ENCODE measurements around the gene GNG5.

Gene GNG5

DNA sequence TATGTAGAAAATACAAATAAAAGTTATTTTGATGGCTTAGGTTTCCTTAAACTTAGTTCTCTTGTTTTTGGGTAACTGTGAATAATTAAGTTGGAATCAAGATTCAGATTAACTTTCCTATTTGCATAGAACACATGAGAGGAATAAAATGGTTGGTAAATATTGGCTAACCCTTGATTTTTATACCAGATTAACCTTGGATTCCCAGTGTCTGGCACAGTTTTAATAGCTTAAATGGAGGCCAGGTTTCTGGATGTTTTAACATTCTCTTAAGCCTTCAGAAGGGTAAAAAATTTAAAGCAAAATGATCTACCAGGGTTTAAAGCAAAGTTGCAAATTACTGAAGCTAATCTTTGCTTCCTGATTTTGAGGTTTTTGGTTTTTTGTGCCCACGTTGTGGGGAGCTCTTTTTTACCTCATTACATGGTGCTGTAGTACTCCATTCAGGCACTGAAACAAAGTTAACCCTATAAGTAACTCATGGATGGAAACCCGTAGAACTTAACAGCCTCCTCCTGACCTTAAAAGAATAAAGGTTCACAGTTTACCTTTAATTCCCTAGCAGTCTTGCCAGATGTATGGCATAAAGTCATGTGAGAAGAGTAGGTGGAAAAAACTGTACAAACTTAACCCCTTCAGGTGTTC, 8.6 kb downstream of the GNG5 start:
- Histone ChIP-seq H3K36me3 (replicated peaks; ENCODE audit: low read depth, low read length) (peaks cover 25% of the 10 kb centered on the region), H3K27ac (ENCODE audit: low read length) (no peak overlapping the region)
- TF ChIP-seq, protein P1, sequence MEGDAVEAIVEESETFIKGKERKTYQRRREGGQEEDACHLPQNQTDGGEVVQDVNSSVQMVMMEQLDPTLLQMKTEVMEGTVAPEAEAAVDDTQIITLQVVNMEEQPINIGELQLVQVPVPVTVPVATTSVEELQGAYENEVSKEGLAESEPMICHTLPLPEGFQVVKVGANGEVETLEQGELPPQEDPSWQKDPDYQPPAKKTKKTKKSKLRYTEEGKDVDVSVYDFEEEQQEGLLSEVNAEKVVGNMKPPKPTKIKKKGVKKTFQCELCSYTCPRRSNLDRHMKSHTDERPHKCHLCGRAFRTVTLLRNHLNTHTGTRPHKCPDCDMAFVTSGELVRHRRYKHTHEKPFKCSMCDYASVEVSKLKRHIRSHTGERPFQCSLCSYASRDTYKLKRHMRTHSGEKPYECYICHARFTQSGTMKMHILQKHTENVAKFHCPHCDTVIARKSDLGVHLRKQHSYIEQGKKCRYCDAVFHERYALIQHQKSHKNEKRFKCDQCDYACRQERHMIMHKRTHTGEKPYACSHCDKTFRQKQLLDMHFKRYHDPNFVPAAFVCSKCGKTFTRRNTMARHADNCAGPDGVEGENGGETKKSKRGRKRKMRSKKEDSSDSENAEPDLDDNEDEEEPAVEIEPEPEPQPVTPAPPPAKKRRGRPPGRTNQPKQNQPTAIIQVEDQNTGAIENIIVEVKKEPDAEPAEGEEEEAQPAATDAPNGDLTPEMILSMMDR (IDR thresholded peaks at IDR 0.05; ENCODE audit: low read depth, low read length) = no peak
- no peak for TF ChIP-seq EZH2phosphoT487 (IDR thresholded peaks at IDR 0.05; ENCODE audit: low read depth)

GRCh38 chr1:84496498-84496897, 9.9 kb downstream of the GNG5 start:
- H2AFZ ChIP-seq (ENCODE audit: low read depth, low read length) = no peak overlapping the region
- H3K9me3 ChIP-seq (ENCODE audit: insufficient read depth, low read length) = no peaks in the 10 kb centered on the region
- no peak overlapping the region for H3K9ac ChIP-seq (ENCODE audit: low read length)
- H3K4me1 ChIP-seq (ENCODE audit: low read length) = no peaks in the 10 kb centered on the region
- H4K20me1 ChIP-seq (ENCODE audit: insufficient read depth, low read length) = no peaks in the 10 kb centered on the region
- H3K27ac ChIP-seq (ENCODE audit: low read length) = no peak overlapping the region
- no peak overlapping the region for H3K4me2 ChIP-seq (ENCODE audit: low read length)
- peaks cover 26% of the 10 kb centered on the region for H3K36me3 ChIP-seq (replicated peaks; ENCODE audit: low read depth, low read length)
- no peaks in the 10 kb centered on the region for H3K79me2 ChIP-seq (ENCODE audit: low read length)
- H3K27me3 ChIP-seq (ENCODE audit: low read depth, low read length) = no peaks in the 10 kb centered on the region
- no peak for TF ChIP-seq EZH2phosphoT487 (IDR thresholded peaks at IDR 0.05; ENCODE audit: low read depth)
- TF ChIP-seq, protein P1 (IDR thresholded peaks at IDR 0.05; ENCODE audit: low read depth, low read length) = no peak
- no peak overlapping the region for H3K4me3 ChIP-seq (ENCODE audit: low read length)

More for the DNA sequence above, 8.6 kb downstream of the GNG5 start:
- H3K79me2 ChIP-seq (ENCODE audit: low read length) = peaks cover 7% of the 10 kb centered on the region
- no peak overlapping the region for H2AFZ ChIP-seq (ENCODE audit: low read depth, low read length)
- no peak overlapping the region for H3K4me3 ChIP-seq (ENCODE audit: low read length)
- H3K4me1 ChIP-seq (ENCODE audit: low read length) = no peaks in the 10 kb centered on the region
- no peak overlapping the region for H3K4me2 ChIP-seq (ENCODE audit: low read length)
- H3K9me3 ChIP-seq (ENCODE audit: insufficient read depth, low read length) = no peaks in the 10 kb centered on the region
- peaks cover 4% of the 10 kb centered on the region for H4K20me1 ChIP-seq (ENCODE audit: insufficient read depth, low read length)
- H3K9ac ChIP-seq (ENCODE audit: low read length) = no peak overlapping the region
- no peaks in the 10 kb centered on the region for H3K27me3 ChIP-seq (ENCODE audit: low read depth, low read length)

- Histone ChIP-seq H3K27me3 (ENCODE audit: low read depth, low read length) (no peaks in the 10 kb centered on the region), H3K79me2 (ENCODE audit: low read length) (no peaks in the 10 kb centered on the region), H3K9me3 (ENCODE audit: insufficient read depth, low read length) (no peaks in the 10 kb centered on the region), H3K36me3 (replicated peaks; ENCODE audit: low read depth, low read length) (peaks cover 28% of the 10 kb centered on the region), H3K4me1 (ENCODE audit: low read length) (no peaks in the 10 kb centered on the region), H3K4me2 (ENCODE audit: low read length) (no peak overlapping the region), H2AFZ (ENCODE audit: low read depth, low read length) (no peak overlapping the region), H4K20me1 (ENCODE audit: insufficient read depth, low read length) (no peaks in the 10 kb centered on the region), H3K27ac (ENCODE audit: low read length) (no peak overlapping the region), H3K4me3 (ENCODE audit: low read length) (no peak overlapping the region), H3K9ac (ENCODE audit: low read length) (no peak overlapping the region)
- TF ChIP-seq, protein P1 (IDR thresholded peaks at IDR 0.05; ENCODE audit: low read depth, low read length) = no peak
- TF ChIP-seq EZH2phosphoT487 (IDR thresholded peaks at IDR 0.05; ENCODE audit: low read depth) = no peak
These were observed 12.6 kb downstream of the GNG5 start for GRCh38 chr1:84493747-84494146.

- Histone ChIP-seq H4K20me1 (ENCODE audit: insufficient read depth, low read length) (no peaks in the 10 kb centered on the region), H2AFZ (ENCODE audit: low read depth, low read length) (no peak overlapping the region), H3K36me3 (replicated peaks; ENCODE audit: low read depth, low read length) (peaks cover 28% of the 10 kb centered on the region), H3K27me3 (ENCODE audit: low read depth, low read length) (no peaks in the 10 kb centered on the region), H3K9me3 (ENCODE audit: insufficient read depth, low read length) (no peaks in the 10 kb centered on the region), H3K4me2 (ENCODE audit: low read length) (no peak overlapping the region), H3K9ac (ENCODE audit: low read length) (no peak overlapping the region), H3K27ac (ENCODE audit: low read length) (no peak overlapping the region), H3K4me1 (ENCODE audit: low read length) (no peaks in the 10 kb centered on the region), H3K79me2 (ENCODE audit: low read length) (peaks cover 2% of the 10 kb centered on the region; the same call in 1 of the 2 replicates), H3K4me3 (ENCODE audit: low read length) (no peak overlapping the region)
- TF ChIP-seq EZH2phosphoT487 (IDR thresholded peaks at IDR 0.05; ENCODE audit: low read depth) = no peak
- TF ChIP-seq, protein P1 (IDR thresholded peaks at IDR 0.05; ENCODE audit: low read depth, low read length) = no peak
These were observed 13.7 kb downstream of the GNG5 start for GRCh38 chr1:84492726-84493125.
